Nephron progenitor cell (in vitro differentiated cells): Measurements from ENCODE around the gene NOD2.

Source experiments
- DNase-seq: peaks from one replicate; pipeline ENCODE4 v3.0.0; 2021
- H3K27ac Mint-ChIP-seq: 2 replicates; pipeline ENCODE4 v1.8.0; 2021; ENCODE audit warnings: mild to moderate bottlenecking, moderate library complexity, mixed read lengths
- H3K27me3 Mint-ChIP-seq: 2 replicates; pipeline ENCODE4 v1.8.0; 2021; ENCODE audit warnings: mild to moderate bottlenecking, low read depth, mixed read lengths; ENCODE audit not compliant: poor library complexity
- H3K36me3 Mint-ChIP-seq: 2 replicates; pipeline ENCODE4 v1.8.0; 2021; ENCODE audit warnings: low read depth, mixed read lengths
- H3K4me1 Mint-ChIP-seq: 2 replicates; pipeline ENCODE4 v1.8.0; 2021; ENCODE audit warnings: mixed read lengths
- H3K4me3 Mint-ChIP-seq: 2 replicates; pipeline ENCODE4 v1.8.0; 2021; ENCODE audit warnings: mild to moderate bottlenecking, moderate library complexity, mixed read lengths
- H3K9me3 Mint-ChIP-seq: 2 replicates; pipeline ENCODE4 v1.8.0; 2021; ENCODE audit warnings: mild to moderate bottlenecking, moderate library complexity, mixed read lengths
- CTCF ChIP-seq: fragments of 200-600 bp; sonication (generic); IDR thresholded peaks from 2 replicates; pipeline ENCODE4 v1.5.0; 2021; ENCODE audit warnings: antibody characterized with exemption

Gene NOD2

GRCh38 chr16:50659806-50660205, 33.6 kb upstream of the NOD2 start:
- Mint-ChIP-seq H3K4me1 (peaks cover 32% of the 10 kb centered on the region), H3K9me3 (peaks cover 5% of the 10 kb centered on the region)
- no peak for TF ChIP-seq CTCF

GRCh38 chr16:50662306-50662940, 31.0 kb upstream of the NOD2 start:
- TF ChIP-seq CTCF: no peak
- DNase-seq: no peak
- Mint-ChIP-seq H3K4me3 (no peak overlapping the region), H3K9me3 (peaks cover 5% of the 10 kb centered on the region), H3K36me3 (peaks cover 7% of the 10 kb centered on the region), H3K27ac (no peak overlapping the region), H3K4me1 (peaks cover 25% of the 10 kb centered on the region), H3K27me3 (peaks cover 3% of the 10 kb centered on the region)

More at GRCh38 chr16:50659806-50660205, 33.6 kb upstream of the NOD2 start:
- H3K27me3 Mint-ChIP-seq: peaks cover 8% of the 10 kb centered on the region
- H3K36me3 Mint-ChIP-seq: peaks cover 5% of the 10 kb centered on the region
- no peak for DNase-seq
- no peak overlapping the region for H3K4me3 Mint-ChIP-seq
- H3K27ac Mint-ChIP-seq: no peak overlapping the region

- Mint-ChIP-seq H3K36me3 (peaks cover 7% of the 10 kb centered on the region), H3K27me3 (no peaks in the 10 kb centered on the region), H3K27ac (no peak overlapping the region), H3K4me1 (peaks cover 33% of the 10 kb centered on the region), H3K4me3 (no peak overlapping the region), H3K9me3 (peaks cover 7% of the 10 kb centered on the region)
- no peak for DNase-seq
- no peak for TF ChIP-seq CTCF
Measured at GRCh38 chr16:50664270-50664669, 29.1 kb upstream of the NOD2 start.

GRCh38 chr16:50665128-50665878, 28.1 kb upstream of the NOD2 start:
- Mint-ChIP-seq H3K4me1 (peaks cover 22% of the 10 kb centered on the region), H3K4me3 (peak overlapping the region; percentile 64), H3K27me3 (no peaks in the 10 kb centered on the region), H3K9me3 (peaks cover 7% of the 10 kb centered on the region), H3K27ac (no peak overlapping the region), H3K36me3 (peaks cover 7% of the 10 kb centered on the region)
- peak; percentile 93 for DNase-seq
- peak; percentile 91 for TF ChIP-seq CTCF

GRCh38 chr16:50666658-50667496, 26.5 kb upstream of the NOD2 start:
- Mint-ChIP-seq H3K27ac (peak overlapping the region; percentile 34), H3K36me3 (peaks cover 15% of the 10 kb centered on the region), H3K27me3 (no peaks in the 10 kb centered on the region), H3K4me3 (no peak overlapping the region), H3K9me3 (peaks cover 20% of the 10 kb centered on the region), H3K4me1 (peaks cover 21% of the 10 kb centered on the region)
- no peak for TF ChIP-seq CTCF
- DNase-seq: no peak
